Type B pancreatic cell (in vitro differentiated cells): ENCODE results near the gene PLA2G7. TPM values are rescaled to one million over a fixed set of nuclear protein-coding genes. Genes with fewer than 3 reads are reported as not detected.
"Not testable (repeated sequence)": the region's sequence is repeated elsewhere in the genome, so short reads cannot be mapped to it uniquely, and the experiment has no call there.

Experiments
- DNase-seq: peaks from one replicate; pipeline ENCODE4 v3.0.0; 2021; ENCODE audit warnings: mixed read lengths; ENCODE audit not compliant: unreplicated experiment; ENCODE audit errors: extremely low spot score
- H3K27ac Mint-ChIP-seq: 2 replicates; pipeline ENCODE4 v1.8.0; 2021; ENCODE audit warnings: mild to moderate bottlenecking, mixed read lengths
- H3K27me3 Mint-ChIP-seq: 2 replicates; pipeline ENCODE4 v1.8.0; 2021; ENCODE audit warnings: mixed read lengths
- H3K36me3 Mint-ChIP-seq: 2 replicates; pipeline ENCODE4 v1.8.0; 2021; ENCODE audit warnings: mixed read lengths
- H3K4me1 Mint-ChIP-seq: one replicate; pipeline ENCODE4 v1.8.0; 2021; ENCODE audit warnings: mixed read lengths; ENCODE audit not compliant: unreplicated experiment
- H3K4me3 Mint-ChIP-seq: 2 replicates; pipeline ENCODE4 v1.8.0; 2021; ENCODE audit warnings: mild to moderate bottlenecking, mixed read lengths
- H3K9me3 Mint-ChIP-seq: 2 replicates; pipeline ENCODE4 v1.8.0; 2021; ENCODE audit warnings: mixed read lengths
- CTCF ChIP-seq: fragments of 200-600 bp; sonication (generic); conservative IDR thresholded peaks from 2 replicates; pipeline ENCODE4 v1.5.0; 2021; ENCODE audit warnings: antibody characterized with exemption, mild to moderate bottlenecking
- total RNA-seq: library from RNA; stranded (reverse); gene quantifications from 2 replicates; pipeline ENCODE4 v1.2.1, GENCODE V29; 2021; ENCODE audit warnings: low replicate concordance

PLA2G7 gene
- total RNA-seq, 1 donor from 2014 or later = 1.2 TPM

GRCh38 chr6:46776070-46776712, 41.0 kb upstream of the PLA2G7 start:
- TF ChIP-seq CTCF = no peak
- Mint-ChIP-seq H3K27me3 (no peaks in the 10 kb centered on the region), H3K4me3 (no peak overlapping the region), H3K27ac (no peak overlapping the region), H3K4me1 (no peaks in the 10 kb centered on the region), H3K36me3 (no peaks in the 10 kb centered on the region), H3K9me3 (peaks cover 7% of the 10 kb centered on the region)
- DNase-seq = no peak

GRCh38 chr6:46774736-46775135, 39.6 kb upstream of the PLA2G7 start:
- not testable (repeated sequence) for H3K27ac Mint-ChIP-seq, H3K36me3 Mint-ChIP-seq, DNase-seq, H3K4me3 Mint-ChIP-seq, H3K9me3 Mint-ChIP-seq, H3K27me3 Mint-ChIP-seq, H3K4me1 Mint-ChIP-seq

GRCh38 chr6:46773201-46773855, 38.2 kb upstream of the PLA2G7 start:
- Mint-ChIP-seq H3K27ac (no peak overlapping the region), H3K4me3 (no peak overlapping the region), H3K27me3 (no peaks in the 10 kb centered on the region), H3K4me1 (no peaks in the 10 kb centered on the region), H3K9me3 (peaks cover 7% of the 10 kb centered on the region), H3K36me3 (no peaks in the 10 kb centered on the region)
- TF ChIP-seq CTCF = no peak
- no peak for DNase-seq

GRCh38 chr6:46772762-46773161, 37.6 kb upstream of the PLA2G7 start:
- Mint-ChIP-seq H3K36me3 (no peaks in the 10 kb centered on the region), H3K27me3 (no peaks in the 10 kb centered on the region), H3K9me3 (peaks cover 7% of the 10 kb centered on the region), H3K27ac (no peak overlapping the region), H3K4me3 (no peak overlapping the region), H3K4me1 (no peaks in the 10 kb centered on the region)
- no peak for TF ChIP-seq CTCF
- DNase-seq = no peak

- H3K4me3 Mint-ChIP-seq = no peak overlapping the region
Measured at GRCh38 chr6:46772016-46772415, 36.8 kb upstream of the PLA2G7 start.

More at GRCh38 chr6:46772016-46772415, 36.8 kb upstream of the PLA2G7 start:
- Mint-ChIP-seq H3K4me1 (no peaks in the 10 kb centered on the region), H3K27me3 (no peaks in the 10 kb centered on the region), H3K27ac (no peak overlapping the region), H3K9me3 (peaks cover 7% of the 10 kb centered on the region), H3K36me3 (no peaks in the 10 kb centered on the region)
- no peak for DNase-seq
- TF ChIP-seq CTCF = no peak
